PC-9 (cell line): ENCODE measurements around the gene UNC13B. TPM values are rescaled to one million over a fixed set of nuclear protein-coding genes. Genes with fewer than 3 reads are reported as not detected.

ENCODE experiments used
- BruUV-seq: library from RNA; stranded (reverse); fragments of 400-500 nt; replicated peaks from 2 replicates; lab custom pipeline; 2021; lab: Mats Ljungman, UMichigan
- CTCF ChIA-PET: fragments of 300-600 bp; sonication (Branson Sonifier 250); formaldehyde crosslinking; loops from one replicate; lab custom pipeline; 2022; ENCODE audit warnings: antibody characterized with exemption; lab: Charles Lee
- POLR2A ChIA-PET: fragments of 300-600 bp; sonication (Branson Sonifier 250); formaldehyde crosslinking; loops from one replicate; lab custom pipeline; 2022; ENCODE audit warnings: antibody characterized with exemption; ENCODE audit not compliant: unreplicated experiment; lab: Charles Lee
- DNase-seq, 2 experiments: peaks; one replicate each; pipeline versions ENCODE4 v3.0.0 to v3.0.0-alpha.2; 2015 to 2022; ENCODE audit warnings: mixed read lengths in 1 of 2
- H2AFZ ChIP-seq: fragments of 200-600 bp; sonication (generic); 2 replicates; pipeline ENCODE4 v1.8.1; 2017; ENCODE audit warnings: antibody characterized with exemption
- H3F3A ChIP-seq: fragments of 200-600 bp; sonication (generic); 2 replicates; pipeline ENCODE4 v1.8.1; 2017; ENCODE audit warnings: antibody characterized with exemption, mild to moderate bottlenecking, low read depth; ENCODE audit not compliant: insufficient read depth
- H3K27ac ChIP-seq: fragments of 200-600 bp; sonication (generic); 2 replicates; pipeline ENCODE4 v1.6.1; 2016; ENCODE audit warnings: mixed run types
- H3K27me3 ChIP-seq: fragments of 200-600 bp; sonication (generic); 2 replicates; pipeline ENCODE4 v1.6.1; 2016; ENCODE audit warnings: low read depth, mixed run types; ENCODE audit not compliant: insufficient read depth
- H3K36me3 ChIP-seq: fragments of 200-600 bp; sonication (generic); 2 replicates; pipeline ENCODE4 v1.6.1; 2016; ENCODE audit warnings: low read depth, mixed run types
- H3K4me1 ChIP-seq: fragments of 200-600 bp; sonication (generic); replicated peaks from 2 replicates; pipeline ENCODE4 v1.6.1; 2016; ENCODE audit warnings: mixed run types; ENCODE audit not compliant: insufficient read depth
- H3K4me2 ChIP-seq: fragments of 200-600 bp; sonication (generic); 2 replicates; pipeline ENCODE4 v1.6.1; 2017; ENCODE audit warnings: mixed run types
- H3K4me3 ChIP-seq: fragments of 200-600 bp; sonication (generic); 2 replicates; pipeline ENCODE4 v1.6.1; 2016; ENCODE audit warnings: mixed run types
- H3K79me2 ChIP-seq: fragments of 200-600 bp; sonication (generic); 2 replicates; pipeline ENCODE4 v1.6.1; 2017; ENCODE audit warnings: low read depth, mixed run types
- H3K9me2 ChIP-seq: fragments of 200-600 bp; sonication (generic); 2 replicates; pipeline ENCODE4 v1.8.1; 2017; ENCODE audit warnings: mild to moderate bottlenecking; ENCODE audit not compliant: insufficient read depth
- H3K9me3 ChIP-seq: fragments of 200-600 bp; sonication (generic); 2 replicates; pipeline ENCODE4 v1.8.1; 2016; ENCODE audit warnings: low read depth; ENCODE audit not compliant: insufficient read depth
- H4K20me1 ChIP-seq: fragments of 200-600 bp; sonication (generic); 2 replicates; pipeline ENCODE4 v1.8.1; 2017; ENCODE audit not compliant: insufficient read depth
- CTCF ChIP-seq: fragments of 200-600 bp; sonication (generic); conservative IDR thresholded peaks from 2 replicates; pipeline ENCODE4 v1.6.1; 2017; ENCODE audit warnings: mixed run types, antibody characterized with exemption, mild to moderate bottlenecking, moderate library complexity
- EZH2 ChIP-seq: fragments of 200-600 bp; sonication (generic); IDR thresholded peaks from 2 replicates; pipeline ENCODE4 v1.8.0; 2017; ENCODE audit warnings: antibody characterized with exemption, low read depth
- intact Hi-C: fragments of 100-400 bp; cut with micrococcal nuclease; formaldehyde crosslinking; loops from one replicate; pipeline ENCODE4 v1.10.0; 2022; ENCODE audit not compliant: unreplicated experiment
- total RNA-seq: library from RNA; stranded (reverse); gene quantifications from 2 replicates; pipeline ENCODE4 v1.2.3, GENCODE V29; 2021

Gene UNC13B
- total RNA-seq, 1 experiment from 2014 or later: not detected

GRCh38 chr9:35374436-35374835 is 212.6 kb downstream of the UNC13B start:
- Histone ChIP-seq H3K79me2 (no peaks in the 10 kb centered on the region), H3K9me2 (no peaks in the 10 kb centered on the region), H2AFZ (no peak overlapping the region), H3K9me3 (no peaks in the 10 kb centered on the region), H3F3A (no peaks in the 10 kb centered on the region), H3K36me3 (no peaks in the 10 kb centered on the region), H3K4me2 (no peak overlapping the region), H3K4me3 (no peak overlapping the region), H3K4me1 (no peaks in the 10 kb centered on the region), H3K27ac (no peak overlapping the region), H3K27me3 (no peaks in the 10 kb centered on the region), H4K20me1 (no peaks in the 10 kb centered on the region)
- TF ChIP-seq CTCF (no peak), EZH2 (no peak)
- ChIA-PET POLR2A (no interaction called here), CTCF (no interaction called here)
- BruUV-seq: no TSS peak
- intact Hi-C loops: no loop called here
- DNase-seq: no peak

- no peak overlapping the region for H3K27ac ChIP-seq
- no peak overlapping the region for H3K4me2 ChIP-seq
- no peak for DNase-seq
- H3F3A ChIP-seq: no peaks in the 10 kb centered on the region
- BruUV-seq: no TSS peak
- H3K9me3 ChIP-seq: no peaks in the 10 kb centered on the region
- ChIA-PET CTCF (no interaction called here), POLR2A (no interaction called here)
- no peaks in the 10 kb centered on the region for H3K36me3 ChIP-seq
- no peak overlapping the region for H2AFZ ChIP-seq
- TF ChIP-seq CTCF (no peak), EZH2 (no peak)
- no peaks in the 10 kb centered on the region for H3K4me1 ChIP-seq
- H3K79me2 ChIP-seq: no peaks in the 10 kb centered on the region
- no peaks in the 10 kb centered on the region for H3K9me2 ChIP-seq
- no peaks in the 10 kb centered on the region for H3K27me3 ChIP-seq
- no peaks in the 10 kb centered on the region for H4K20me1 ChIP-seq
- intact Hi-C loops: no loop called here
- H3K4me3 ChIP-seq: no peak overlapping the region
Observed at GRCh38 chr9:35374910-35375309, 213.1 kb downstream of the UNC13B start.

GRCh38 chr9:35380039-35380438 is 218.2 kb downstream of the UNC13B start:
- BruUV-seq: no TSS peak
- H3K4me3 ChIP-seq: no peak overlapping the region
- ChIA-PET POLR2A (no interaction called here), CTCF (no interaction called here)
- no peaks in the 10 kb centered on the region for H3K79me2 ChIP-seq
- no peaks in the 10 kb centered on the region for H3F3A ChIP-seq
- no peaks in the 10 kb centered on the region for H3K36me3 ChIP-seq
- no peaks in the 10 kb centered on the region for H3K9me2 ChIP-seq
- intact Hi-C loops: no loop called here
- H3K9me3 ChIP-seq: no peaks in the 10 kb centered on the region
- H3K4me1 ChIP-seq: no peaks in the 10 kb centered on the region
- DNase-seq: no peak
- TF ChIP-seq EZH2 (no peak), CTCF (no peak)
- no peak overlapping the region for H2AFZ ChIP-seq
- H3K27ac ChIP-seq: no peak overlapping the region
- no peaks in the 10 kb centered on the region for H3K27me3 ChIP-seq
- H4K20me1 ChIP-seq: no peaks in the 10 kb centered on the region
- no peak overlapping the region for H3K4me2 ChIP-seq
